GM12872 (cell line): ENCODE results near the gene SLC35A5.

Source experiments
- TF ChIP-seq, protein P1 (sequence below): IDR thresholded peaks from 3 replicates; pipeline ENCODE4 v1.5.1; 2011; ENCODE audit warnings: low read depth, mild to moderate bottlenecking, low read length, moderate library complexity; ENCODE audit not compliant: insufficient read depth

Gene SLC35A5

DNA sequence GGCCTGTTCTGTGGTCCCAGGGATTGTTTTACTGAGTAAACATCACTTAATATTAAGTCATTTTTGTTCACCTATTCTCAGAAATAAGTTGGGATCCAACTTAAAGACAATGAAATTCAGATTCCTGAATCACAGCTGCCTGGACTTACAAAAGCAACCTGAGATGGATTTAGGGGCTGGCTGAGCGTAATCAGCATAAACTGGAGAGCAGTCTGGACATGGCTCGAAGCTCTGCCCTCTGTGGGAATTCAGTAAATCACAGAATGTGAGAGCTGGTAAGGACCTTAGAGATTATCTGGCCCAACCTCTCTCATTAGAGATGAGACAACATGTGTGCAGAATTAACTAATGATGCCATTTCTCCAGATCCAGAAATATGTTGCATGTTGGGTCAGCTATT, 55.4 kb downstream of the SLC35A5 start:
- TF ChIP-seq, protein P1, sequence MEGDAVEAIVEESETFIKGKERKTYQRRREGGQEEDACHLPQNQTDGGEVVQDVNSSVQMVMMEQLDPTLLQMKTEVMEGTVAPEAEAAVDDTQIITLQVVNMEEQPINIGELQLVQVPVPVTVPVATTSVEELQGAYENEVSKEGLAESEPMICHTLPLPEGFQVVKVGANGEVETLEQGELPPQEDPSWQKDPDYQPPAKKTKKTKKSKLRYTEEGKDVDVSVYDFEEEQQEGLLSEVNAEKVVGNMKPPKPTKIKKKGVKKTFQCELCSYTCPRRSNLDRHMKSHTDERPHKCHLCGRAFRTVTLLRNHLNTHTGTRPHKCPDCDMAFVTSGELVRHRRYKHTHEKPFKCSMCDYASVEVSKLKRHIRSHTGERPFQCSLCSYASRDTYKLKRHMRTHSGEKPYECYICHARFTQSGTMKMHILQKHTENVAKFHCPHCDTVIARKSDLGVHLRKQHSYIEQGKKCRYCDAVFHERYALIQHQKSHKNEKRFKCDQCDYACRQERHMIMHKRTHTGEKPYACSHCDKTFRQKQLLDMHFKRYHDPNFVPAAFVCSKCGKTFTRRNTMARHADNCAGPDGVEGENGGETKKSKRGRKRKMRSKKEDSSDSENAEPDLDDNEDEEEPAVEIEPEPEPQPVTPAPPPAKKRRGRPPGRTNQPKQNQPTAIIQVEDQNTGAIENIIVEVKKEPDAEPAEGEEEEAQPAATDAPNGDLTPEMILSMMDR, result no peak

DNA sequence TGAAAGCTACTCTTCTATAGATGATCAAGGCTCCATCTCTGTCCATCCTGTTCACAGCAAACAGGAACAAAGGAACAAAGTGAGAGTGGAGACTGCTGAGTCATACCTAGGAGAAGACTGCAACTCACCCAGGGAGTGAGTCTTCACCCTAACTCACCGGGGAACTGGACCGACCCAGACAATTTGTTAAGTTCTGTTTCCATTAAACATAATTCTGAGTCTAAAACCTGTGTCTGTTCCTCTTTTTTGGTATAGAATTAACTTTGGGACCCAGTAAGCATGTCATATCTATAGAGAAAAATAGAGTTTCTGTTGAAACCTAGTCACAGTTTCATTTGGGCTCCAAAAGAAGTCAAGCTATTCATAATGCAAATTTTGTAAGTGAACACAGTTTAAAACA, 57.5 kb downstream of the SLC35A5 start:
- TF ChIP-seq, protein P1, result no peak

DNA sequence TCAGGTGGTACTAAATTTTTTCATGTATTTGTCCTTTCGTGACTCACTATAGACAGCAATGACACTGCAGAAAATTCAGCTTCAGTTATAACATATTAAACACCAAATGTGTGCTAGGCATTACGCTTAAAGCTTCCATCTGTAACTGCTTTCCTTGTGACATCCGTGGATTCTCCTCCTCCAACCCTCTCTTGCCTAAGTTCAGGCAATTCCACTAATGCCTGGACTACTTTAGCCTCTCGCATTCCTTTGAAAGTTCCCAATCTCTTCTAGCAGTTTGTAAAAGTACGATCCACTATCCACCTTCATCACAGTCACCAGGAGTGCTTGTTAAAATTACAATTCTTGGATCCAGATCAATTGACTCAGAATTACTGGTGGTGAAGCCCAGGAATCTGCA, 61.4 kb downstream of the SLC35A5 start:
- TF ChIP-seq, protein P1, result no peak

DNA sequence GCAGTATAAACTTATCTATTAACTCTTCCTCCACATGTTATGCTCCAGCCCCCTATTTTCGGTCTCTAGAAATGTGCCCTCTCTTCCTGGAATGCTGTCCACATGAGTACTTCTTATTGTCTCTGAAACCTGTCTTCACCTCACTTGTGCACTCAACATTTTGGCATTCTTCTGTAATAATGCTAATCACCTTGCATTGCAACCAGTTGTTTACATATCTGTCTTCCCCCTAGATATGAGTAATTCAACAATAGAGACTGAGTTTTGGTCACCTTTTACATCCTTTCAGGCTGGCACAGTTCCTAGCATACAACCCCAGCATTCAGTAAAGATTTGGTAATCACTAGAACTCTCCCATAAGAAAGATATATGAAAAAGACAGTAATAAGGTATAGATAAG, 61.9 kb downstream of the SLC35A5 start:
- TF ChIP-seq, protein P1, result no peak

DNA sequence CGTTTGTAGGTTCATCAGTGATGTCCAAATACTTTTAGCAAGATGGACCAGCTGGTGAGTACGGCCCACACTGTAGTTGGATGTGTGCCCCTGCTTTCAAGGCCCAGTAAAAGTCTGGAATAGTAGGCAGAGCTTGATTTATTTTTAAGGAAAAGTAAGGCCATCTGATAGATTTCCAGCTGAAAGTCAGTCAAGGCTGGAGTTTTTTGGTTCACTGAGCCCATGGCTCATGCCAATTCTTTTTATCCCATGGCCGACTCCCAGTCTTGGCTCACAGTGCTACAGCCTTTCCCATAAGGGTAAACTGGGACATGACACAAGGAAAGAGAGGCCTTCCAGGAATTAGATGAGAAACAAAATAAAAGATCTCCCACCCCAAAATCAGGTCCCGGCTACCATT, 65.6 kb downstream of the SLC35A5 start:
- TF ChIP-seq, protein P1, result no peak

DNA sequence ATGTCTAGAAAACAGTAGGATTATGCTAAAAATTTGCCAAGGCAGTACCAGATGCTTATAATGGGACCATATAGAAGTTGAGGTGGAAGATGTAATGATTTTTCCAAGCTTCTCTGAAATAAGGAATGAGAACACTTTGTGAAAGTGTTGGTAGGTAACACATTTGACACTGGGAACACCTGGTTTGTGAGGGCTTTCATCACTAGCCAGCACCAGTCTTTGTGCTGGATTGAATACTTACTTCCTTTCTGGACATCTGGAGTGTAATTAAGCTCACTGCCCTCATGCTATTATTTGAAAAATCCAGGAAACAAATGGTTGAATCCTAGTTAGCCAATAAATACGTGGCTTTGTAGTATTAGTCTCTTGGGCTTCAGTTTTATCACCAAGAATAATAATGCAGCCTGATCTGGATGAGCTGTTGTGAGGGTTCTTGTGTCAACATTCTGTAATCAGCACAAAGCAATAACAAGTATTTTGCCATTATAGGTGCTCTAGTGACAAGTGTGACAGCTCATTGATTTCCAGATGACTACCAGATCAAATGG, 66.1 kb downstream of the SLC35A5 start:
- TF ChIP-seq, protein P1, result no peak

DNA sequence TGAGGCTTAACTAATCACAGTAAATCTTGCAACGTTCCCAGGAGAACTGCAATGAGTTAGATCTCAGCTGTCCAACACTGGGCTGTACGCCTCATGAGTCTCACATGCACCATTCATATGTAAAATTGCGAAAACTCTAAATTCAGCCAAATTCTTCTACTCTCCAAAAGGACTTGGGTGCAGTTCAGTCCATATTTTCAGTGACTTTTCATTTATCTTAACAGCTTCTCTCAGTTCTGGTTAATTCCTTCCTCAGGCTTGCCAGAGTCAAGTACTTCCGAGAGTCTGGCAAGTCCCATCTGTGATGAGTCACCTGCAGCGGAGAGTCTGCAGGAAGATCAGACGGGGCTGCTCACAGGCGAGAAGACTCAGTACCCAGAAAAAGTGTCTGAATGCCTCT, 67.6 kb downstream of the SLC35A5 start:
- TF ChIP-seq, protein P1, result no peak
